Fibroblast of mammary gland (primary cell): ENCODE measurements around the gene PEX14.

Experiments
- DNase-seq: peaks from one replicate; pipeline ENCODE4 v3.0.0-alpha.2; 2010; ENCODE audit warnings: low read depth
- H3K4me3 ChIP-seq: 2 replicates; pipeline ENCODE4 v1.5.1; 2011; ENCODE audit warnings: low read depth, mild to moderate bottlenecking, low read length, moderate library complexity; ENCODE audit not compliant: control insufficient read depth
- TF ChIP-seq, protein P1 (sequence below): conservative IDR thresholded peaks from 2 replicates; pipeline ENCODE4 v1.5.1; 2011; ENCODE audit warnings: low read depth, low read length, inconsistent platforms; ENCODE audit not compliant: control insufficient read depth, insufficient read depth

PEX14 gene

DNA sequence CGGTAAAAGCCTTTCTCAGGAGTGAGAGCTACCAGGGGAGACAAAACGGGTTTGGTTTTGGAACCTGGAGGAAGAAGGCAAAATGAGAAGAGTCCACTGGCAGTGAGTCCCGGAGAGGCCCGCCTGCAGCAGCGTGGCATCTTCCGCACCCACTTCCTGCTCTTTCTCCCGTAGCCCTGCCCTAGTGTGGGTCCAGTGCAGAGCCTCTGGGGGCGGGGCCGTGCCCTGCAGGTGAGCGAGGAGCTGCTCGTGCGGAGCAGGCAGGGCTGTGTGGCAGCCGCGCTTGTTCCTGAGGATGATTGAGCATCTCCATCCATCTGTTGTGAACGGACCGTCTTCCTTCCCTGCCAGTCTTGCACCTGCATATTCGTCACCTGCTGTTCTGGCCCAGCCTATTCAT, 66.5 kb downstream of the PEX14 start:
- no peak for DNase-seq
- H3K4me3 ChIP-seq, result no peak overlapping the region
- TF ChIP-seq, protein P1, sequence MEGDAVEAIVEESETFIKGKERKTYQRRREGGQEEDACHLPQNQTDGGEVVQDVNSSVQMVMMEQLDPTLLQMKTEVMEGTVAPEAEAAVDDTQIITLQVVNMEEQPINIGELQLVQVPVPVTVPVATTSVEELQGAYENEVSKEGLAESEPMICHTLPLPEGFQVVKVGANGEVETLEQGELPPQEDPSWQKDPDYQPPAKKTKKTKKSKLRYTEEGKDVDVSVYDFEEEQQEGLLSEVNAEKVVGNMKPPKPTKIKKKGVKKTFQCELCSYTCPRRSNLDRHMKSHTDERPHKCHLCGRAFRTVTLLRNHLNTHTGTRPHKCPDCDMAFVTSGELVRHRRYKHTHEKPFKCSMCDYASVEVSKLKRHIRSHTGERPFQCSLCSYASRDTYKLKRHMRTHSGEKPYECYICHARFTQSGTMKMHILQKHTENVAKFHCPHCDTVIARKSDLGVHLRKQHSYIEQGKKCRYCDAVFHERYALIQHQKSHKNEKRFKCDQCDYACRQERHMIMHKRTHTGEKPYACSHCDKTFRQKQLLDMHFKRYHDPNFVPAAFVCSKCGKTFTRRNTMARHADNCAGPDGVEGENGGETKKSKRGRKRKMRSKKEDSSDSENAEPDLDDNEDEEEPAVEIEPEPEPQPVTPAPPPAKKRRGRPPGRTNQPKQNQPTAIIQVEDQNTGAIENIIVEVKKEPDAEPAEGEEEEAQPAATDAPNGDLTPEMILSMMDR, result no peak

- no peak for DNase-seq
- TF ChIP-seq, protein P1, result no peak
Observed at GRCh38 chr1:10544239-10544638, 69.5 kb downstream of the PEX14 start.

DNA sequence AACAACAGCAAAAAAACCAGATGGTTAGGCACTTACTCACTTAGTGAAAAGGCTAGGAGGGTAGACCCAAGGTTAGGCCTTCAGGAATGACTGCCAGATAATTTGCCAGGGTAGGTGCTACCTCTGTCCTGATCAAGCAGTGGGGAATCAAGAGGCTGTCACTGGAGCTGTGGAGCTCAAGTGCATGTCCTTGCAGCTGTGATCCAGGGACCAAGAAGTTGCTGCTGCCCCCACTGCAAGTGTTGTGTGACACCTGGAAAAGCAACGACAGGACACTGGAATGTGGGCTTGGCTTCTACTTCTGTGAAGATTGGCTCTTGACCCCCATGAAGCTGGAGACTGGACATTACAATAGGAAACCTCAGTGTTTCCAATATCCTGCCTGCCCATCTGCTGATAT, 72.1 kb downstream of the PEX14 start:
- TF ChIP-seq, protein P1, result no peak
- H3K4me3 ChIP-seq, result no peak overlapping the region
- no peak for DNase-seq

More at GRCh38 chr1:10544239-10544638, 69.5 kb downstream of the PEX14 start:
- H3K4me3 ChIP-seq, result no peak overlapping the region

- TF ChIP-seq, protein P1, result no peak
- H3K4me3 ChIP-seq, result no peak overlapping the region
- no peak for DNase-seq
Observed at GRCh38 chr1:10549904-10550664, 75.3 kb downstream of the PEX14 start.

DNA sequence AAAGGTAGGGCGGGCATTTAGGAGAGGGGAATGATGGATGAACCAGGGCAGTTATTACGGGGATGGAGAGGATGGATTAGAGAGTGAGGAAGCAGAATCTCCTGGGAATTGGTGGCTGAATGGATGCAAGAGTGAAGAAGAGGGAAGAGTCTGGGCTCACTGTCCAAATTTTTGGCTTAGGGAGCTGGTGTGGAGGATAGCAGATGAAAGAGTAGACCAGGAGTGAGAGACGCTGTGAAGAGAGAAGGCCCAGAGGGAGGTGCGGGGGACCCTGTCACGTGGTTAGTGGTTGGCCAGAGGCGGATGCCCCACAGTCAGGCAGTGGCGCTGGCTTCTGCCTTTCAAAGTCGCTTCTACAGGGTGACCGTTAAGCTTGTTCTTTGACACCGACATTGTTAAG, 78.4 kb downstream of the PEX14 start:
- no peak for DNase-seq
- no peak overlapping the region for H3K4me3 ChIP-seq
- TF ChIP-seq, protein P1, result no peak

GRCh38 chr1:10555635-10556429, 81.1 kb downstream of the PEX14 start:
- DNase-seq, result no peak
- H3K4me3 ChIP-seq, result no peak overlapping the region
- TF ChIP-seq, protein P1, result no peak
